Measurements from ENCODE around the gene PDP2. TPM values are rescaled to one million over a fixed set of nuclear protein-coding genes. Genes with fewer than 3 reads are reported as not detected.

The PDP2 gene
- polyA plus RNA-seq, 1 of the 3 experiments (the other 2 are of a cell fraction) = 4.7 TPM

- Histone ChIP-seq H3K79me2 (ENCODE audit: insufficient read depth) (no peaks in the 10 kb centered on the region), H3K27me3 (ENCODE audit: insufficient read depth) (no peaks in the 10 kb centered on the region), H3K9me2 (no peaks in the 10 kb centered on the region), H3K4me2 (peak overlapping the region; percentile 52), H3K4me3 (ENCODE audit: low read depth in 2 of 2, low read length in 1 of 2) (no peak overlapping the region), H3F3A (replicated peaks; ENCODE audit: insufficient read depth) (peaks cover 3% of the 10 kb centered on the region), H3K9me3 (no peaks in the 10 kb centered on the region), H3K9ac (peak overlapping the region; percentile 3; the same call in 1 of the 2 replicates), H2AFZ (ENCODE audit: low read depth) (peak overlapping the region; percentile 31; the same call in 1 of the 2 replicates), H3K27ac (ENCODE audit: low read depth in 2 of 2, low read length in 1 of 2) (peak overlapping the region; percentile 43 to 53), H3K36me3 (replicated peaks in 1 of 2; ENCODE audit: control insufficient read depth in 1 of 2, insufficient read depth in 2 of 2, low read length in 1 of 2) (no peaks in the 10 kb centered on the region), H3K4me1 (ENCODE audit: control insufficient read depth in 1 of 2, insufficient read depth in 2 of 2, low read depth in 1 of 2, low read length in 1 of 2) (peaks cover 19% of the 10 kb centered on the region in 2 experiments), H4K20me1 (ENCODE audit: insufficient read depth) (no peaks in the 10 kb centered on the region)
- TF ChIP-seq GATA2 (CRISPR knock-in tag; IDR thresholded peaks at IDR 0.05) = no peak; the same call in 1 of the 2 replicates
- peak; percentile 97 for TF ChIP-seq NFIC (IDR thresholded peaks at IDR 0.05; ENCODE audit: borderline replicate concordance)
- peak in 1 of 2 experiments; percentile 46; a peak in 2 of 4 replicates for TF ChIP-seq EP300 (IDR thresholded peaks at IDR 0.05; ENCODE audit: borderline replicate concordance in 1 of 2, low read depth in 1 of 2, low read length in 1 of 2)
- peak; percentile 4; the same call in 1 of the 2 replicates for TF ChIP-seq TCF12 (IDR thresholded peaks at IDR 0.05)
- TF ChIP-seq EZH2phosphoT487 (IDR thresholded peaks at IDR 0.05; ENCODE audit: borderline replicate concordance, low read depth) = no peak
- TF ChIP-seq USF1 (IDR thresholded peaks at IDR 0.05; ENCODE audit: borderline replicate concordance, low read depth) = peak; percentile 59; the same call in 1 of the 2 replicates
- 0 out of 2 replicates have a peak, but pooled peaks have one; percentile 7 for TF ChIP-seq RCOR1 (IDR thresholded peaks at IDR 0.05; ENCODE audit: low read length)
- TF ChIP-seq REST (IDR thresholded peaks at IDR 0.05; ENCODE audit: low read depth, low read length) = 0 out of 2 replicates have a peak, but pooled peaks have one; percentile 25
- peak; percentile 56 for TF ChIP-seq CHD2 (IDR thresholded peaks at IDR 0.05; ENCODE audit: low read length, partially characterized antibody)
- ChIA-PET POLR2A (interaction anchor here (0.5 kb wide), 1 partner anchor 276 kb away, joined by 3 read pairs; no protein-coding TSS in a partner anchor), CTCF (interaction anchor here (1.0 to 8.5 kb wide), 9 partner anchors 10 to 270 kb away, joined by 3 to 174 read pairs (median 4); partner anchors contain the start of genes B3GNT9, CDH16, NOL3 and RRAD)
- WGBS (ENCODE audit: low lambda C conversion rate) = 50% methylated on average over 6 of the region's 9 CpGs
- peak; percentile 81 for DNase-seq
Observed at GRCh38 chr16:66899945-66900710, 19.8 kb downstream of the PDP2 start.
